ENCODE results near the gene HCFC1R1. TPM values are rescaled to one million over a fixed set of nuclear protein-coding genes. Genes with fewer than 3 reads are reported as not detected.

The HCFC1R1 gene
- total RNA-seq, 1 donor from 2014 or later, result 3.1 TPM

DNA sequence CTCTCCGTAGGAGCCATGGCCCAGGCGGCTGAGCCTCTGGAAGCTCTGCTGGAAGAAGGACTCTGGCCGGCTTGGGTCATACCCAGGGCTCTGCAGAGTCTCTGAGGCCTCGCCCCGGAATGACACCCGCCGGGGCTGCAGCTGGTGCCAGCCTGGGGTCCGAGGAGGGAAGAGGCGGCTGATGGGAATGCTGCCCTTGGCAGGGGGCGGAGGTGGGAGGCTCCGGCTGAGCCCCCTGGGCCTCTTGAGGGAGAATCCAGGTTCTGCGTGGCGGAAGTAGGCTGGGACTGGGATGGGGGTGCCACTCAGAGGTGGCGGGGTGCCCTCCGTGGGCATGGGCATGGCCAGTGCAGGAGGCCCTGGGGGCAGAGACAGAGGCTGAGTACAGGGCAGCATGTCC is 47.1 kb downstream of the HCFC1R1 start:
- no peak for DNase-seq (ENCODE audit: low read depth in 2 of 2)

- DNase-seq (ENCODE audit: low read depth in 2 of 2), result no peak
Observed at GRCh38 chr16:2976201-2976600, 47.5 kb downstream of the HCFC1R1 start.

DNA sequence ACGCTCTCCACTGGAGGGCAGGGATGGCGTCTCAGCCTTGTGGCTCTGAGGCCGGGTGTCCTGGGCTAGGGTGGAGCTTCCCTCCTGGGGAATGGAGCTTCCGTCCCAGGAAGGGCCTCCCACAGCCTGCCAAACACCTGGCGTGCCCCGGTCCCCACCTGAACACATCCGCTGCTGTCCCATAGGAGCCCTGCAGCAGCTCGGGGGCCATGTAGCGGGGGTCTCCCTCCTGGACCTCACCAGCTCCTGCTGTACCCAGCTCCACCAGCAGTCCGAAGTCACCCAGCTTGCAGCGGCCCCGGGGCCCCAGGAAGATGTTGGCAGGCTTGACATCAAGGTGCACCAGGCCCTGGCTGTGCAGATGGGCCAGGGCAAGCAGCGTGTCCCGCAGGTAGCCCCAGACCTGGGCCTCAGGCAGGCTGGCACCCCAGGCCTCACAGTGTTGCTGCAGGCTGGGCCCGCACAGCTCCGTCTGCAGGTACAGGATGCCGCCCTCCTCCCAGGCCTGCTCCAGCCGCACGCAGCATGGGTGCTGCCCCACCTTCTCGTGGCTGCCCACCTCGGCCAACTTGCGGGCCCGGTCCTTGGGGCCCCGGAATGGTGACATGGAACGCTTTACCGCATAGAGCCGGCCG is 48.5 kb downstream of the HCFC1R1 start:
- DNase-seq (ENCODE audit: low read depth in 2 of 2), result no peak

DNA sequence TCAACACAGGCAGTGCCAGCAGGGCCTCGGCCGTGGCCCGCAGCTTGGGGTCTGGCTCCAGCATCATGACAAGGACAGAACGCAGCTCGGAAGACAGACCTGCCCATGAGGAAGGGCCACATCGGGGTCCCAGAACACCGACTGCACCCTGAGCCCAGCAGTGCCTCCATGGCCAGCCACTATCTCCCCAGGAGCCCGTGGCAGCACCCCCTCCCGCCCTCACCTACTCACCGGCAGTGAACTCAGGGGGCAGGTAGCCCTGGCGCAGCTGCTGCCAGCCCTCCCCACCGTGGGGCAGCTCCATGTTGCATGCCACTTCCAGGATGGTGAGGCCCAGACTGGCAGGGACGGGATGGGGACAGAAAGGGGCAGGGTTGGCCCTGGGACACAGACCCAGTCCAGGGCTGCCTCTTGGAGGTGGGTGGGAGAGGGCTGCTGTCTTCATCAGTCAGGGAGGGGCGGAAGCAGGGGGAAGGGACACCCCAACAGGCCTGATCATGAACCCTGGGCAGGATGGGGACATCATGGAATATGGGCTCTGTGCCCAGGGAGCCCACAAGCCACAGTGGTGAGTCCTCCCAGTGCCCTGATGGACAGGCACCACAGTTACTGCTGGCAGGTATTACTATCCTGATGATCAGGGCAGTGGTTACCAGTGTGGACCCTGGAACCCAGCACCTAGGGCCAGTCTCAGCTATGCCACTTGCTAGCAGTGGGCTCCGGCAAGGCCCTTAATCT is 49.3 kb downstream of the HCFC1R1 start:
- DNase-seq (ENCODE audit: low read depth in 2 of 2), result no peak

GRCh38 chr16:2973605-2974318 is 50.0 kb downstream of the HCFC1R1 start:
- DNase-seq (ENCODE audit: low read depth in 2 of 2), result no peak

GRCh38 chr16:2973093-2973492 is 50.6 kb downstream of the HCFC1R1 start:
- DNase-seq (ENCODE audit: low read depth in 2 of 2), result no peak

Other genes starting within 250 kb of the HCFC1R1 start
- gene ELOB, start 246.7 kb downstream of the HCFC1R1 start, total RNA-seq, result 224 and 321 TPM in 2 replicates
- gene PRSS33, start 236.4 kb downstream of the HCFC1R1 start, total RNA-seq, result not detected in 2 replicates
- gene PRSS41, start 225.5 kb downstream of the HCFC1R1 start, total RNA-seq, result not detected in 2 replicates
- gene PRSS21, start 206.7 kb downstream of the HCFC1R1 start, total RNA-seq, result 0.89 and 1.8 TPM in 2 replicates
- gene ZG16B, start 193.6 kb downstream of the HCFC1R1 start, total RNA-seq, result 0.13 TPM in 1 of 2 replicates, not detected in the other
- not detected in 2 replicates for gene PRSS22, start 165.8 kb downstream of the HCFC1R1 start, total RNA-seq
- 31.5 and 33.1 TPM in 2 replicates for gene FLYWCH2, start 140.7 kb downstream of the HCFC1R1 start, total RNA-seq
- gene FLYWCH1, start 112.0 kb downstream of the HCFC1R1 start, total RNA-seq, result 19.0 and 26.6 TPM in 2 replicates
- not detected in 2 replicates for gene KREMEN2, start 59.7 kb downstream of the HCFC1R1 start, total RNA-seq
- 4.8 and 7.4 TPM in 2 replicates for gene PAQR4, start 54.6 kb downstream of the HCFC1R1 start, total RNA-seq
- gene PKMYT1, start 43.5 kb downstream of the HCFC1R1 start, total RNA-seq, result 2.5 and 3.6 TPM in 2 replicates
- not detected in 2 replicates for gene CLDN9, start 11.0 kb downstream of the HCFC1R1 start, total RNA-seq
- gene CLDN6, start 5.8 kb downstream of the HCFC1R1 start, total RNA-seq, result not detected in 2 replicates
- 39.8 and 50.3 TPM in 2 replicates for gene TNFRSF12A, start 3.6 kb downstream of the HCFC1R1 start, total RNA-seq
- 22.2 and 24.3 TPM in 2 replicates for gene THOC6, start 93 bp upstream of the HCFC1R1 start, total RNA-seq
- not detected in 2 replicates for gene BICDL2, start 13.0 kb upstream of the HCFC1R1 start, total RNA-seq
- gene MMP25, start 22.6 kb upstream of the HCFC1R1 start, total RNA-seq, result under 0.01 and 0.13 TPM in 2 replicates
- gene IL32, start 41.7 kb upstream of the HCFC1R1 start, total RNA-seq, result 52.0 and 53.5 TPM in 2 replicates
- gene ZSCAN10, start 75.4 kb upstream of the HCFC1R1 start, total RNA-seq, result not detected in 2 replicates
- gene ZNF205, start 88.6 kb upstream of the HCFC1R1 start, total RNA-seq, result 14.9 and 17.2 TPM in 2 replicates
- 2.8 and 5.4 TPM in 2 replicates for gene ZNF213, start 111.1 kb upstream of the HCFC1R1 start, total RNA-seq
- gene OR1F1, start 164.3 kb upstream of the HCFC1R1 start, total RNA-seq, result not detected in 2 replicates
- 8.2 and 9.4 TPM in 2 replicates for gene ZNF200, start 211.2 kb upstream of the HCFC1R1 start, total RNA-seq
- under 0.01 TPM in 1 of 2 replicates, not detected in the other for gene MEFV, start 232.7 kb upstream of the HCFC1R1 start, total RNA-seq